Ectodermal cell (in vitro differentiated cells): ENCODE data around the gene MMRN1.

ENCODE experiments used
- H3K27ac ChIP-seq: 2 replicates; pipeline ENCODE4 v1.7.0; 2013; ENCODE audit warnings: mild to moderate bottlenecking, low read depth, low read length; ENCODE audit not compliant: insufficient read depth, poor library complexity, severe bottlenecking
- H3K27me3 ChIP-seq: 2 replicates; pipeline ENCODE4 v1.7.0; 2013; ENCODE audit warnings: mild to moderate bottlenecking, low read length; ENCODE audit not compliant: insufficient read depth, control insufficient read depth, poor library complexity, severe bottlenecking
- H3K36me3 ChIP-seq: one replicate; pipeline ENCODE4 v1.7.0; 2013; ENCODE audit warnings: low read length; ENCODE audit not compliant: control insufficient read depth, insufficient read depth
- H3K4me1 ChIP-seq: one replicate; pipeline ENCODE4 v1.7.0; 2013; ENCODE audit warnings: low read length; ENCODE audit not compliant: control insufficient read depth, insufficient read depth
- H3K4me3 ChIP-seq: 2 replicates; pipeline ENCODE4 v1.7.0; 2013; ENCODE audit warnings: low read depth, low read length, control low read depth; ENCODE audit not compliant: insufficient read depth
- H3K9me3 ChIP-seq: 2 replicates; pipeline ENCODE4 v1.7.0; 2013; ENCODE audit warnings: mild to moderate bottlenecking, low read length, moderate library complexity; ENCODE audit not compliant: control insufficient read depth
- WGBS, 2 experiments: methylation state at CpG; one replicate each; pipeline ENCODE4 v1.1.7; 2013; ENCODE audit warnings: missing lambda C conversion rate in 2 of 2; 5-methylcytosine and 5-hydroxymethylcytosine counted together

MMRN1 gene

GRCh38 chr4:89906777-89907521 is 12.3 kb downstream of the MMRN1 start:
- H3K27ac ChIP-seq = peak overlapping the region; percentile 27
- 45% methylated on average over 1 of the region's 1 CpG; no CpG with 5 or more reads in 1 of the 2 experiments for WGBS, 2 experiments
- H3K27me3 ChIP-seq = no peaks in the 10 kb centered on the region

GRCh38 chr4:89909889-89910288 is 15.2 kb downstream of the MMRN1 start:
- 91 to 100% methylated on average over 1 of the region's 1 CpG for WGBS, 2 experiments
- Histone ChIP-seq H3K9me3 (no peaks in the 10 kb centered on the region), H3K27ac (no peak overlapping the region), H3K4me1 (peaks cover 7% of the 10 kb centered on the region), H3K27me3 (no peaks in the 10 kb centered on the region), H3K4me3 (no peak overlapping the region), H3K36me3 (peaks cover 3% of the 10 kb centered on the region)

More at GRCh38 chr4:89906777-89907521, 12.3 kb downstream of the MMRN1 start:
- no peaks in the 10 kb centered on the region for H3K9me3 ChIP-seq
- H3K4me3 ChIP-seq = no peak overlapping the region
- peaks cover 7% of the 10 kb centered on the region for H3K4me1 ChIP-seq
- H3K36me3 ChIP-seq = peaks cover 3% of the 10 kb centered on the region

GRCh38 chr4:89913623-89914022 is 19.0 kb downstream of the MMRN1 start:
- Histone ChIP-seq H3K4me1 (no peaks in the 10 kb centered on the region), H3K36me3 (peaks cover 3% of the 10 kb centered on the region), H3K9me3 (no peaks in the 10 kb centered on the region), H3K4me3 (no peak overlapping the region), H3K27me3 (no peaks in the 10 kb centered on the region), H3K27ac (no peak overlapping the region)
- WGBS, 2 experiments = no CpG with 5 or more reads among the region's 1 CpG

- Histone ChIP-seq H3K27me3 (no peaks in the 10 kb centered on the region), H3K4me1 (no peaks in the 10 kb centered on the region), H3K27ac (no peak overlapping the region), H3K36me3 (peaks cover 1% of the 10 kb centered on the region), H3K4me3 (no peak overlapping the region), H3K9me3 (no peaks in the 10 kb centered on the region)
- 91 to 96% methylated on average over 1 of the region's 1 CpG for WGBS, 2 experiments
Observed at GRCh38 chr4:89914609-89915550, 20.2 kb downstream of the MMRN1 start.

GRCh38 chr4:89915937-89916336 is 21.3 kb downstream of the MMRN1 start:
- no peaks in the 10 kb centered on the region for H3K9me3 ChIP-seq
- H3K4me1 ChIP-seq = no peaks in the 10 kb centered on the region
- H3K36me3 ChIP-seq = no peaks in the 10 kb centered on the region
- H3K4me3 ChIP-seq = no peak overlapping the region
- no peak overlapping the region for H3K27ac ChIP-seq
- H3K27me3 ChIP-seq = no peaks in the 10 kb centered on the region
- WGBS, 2 experiments = 61 to 75% methylated on average over 3 of the region's 3 CpGs

- H3K4me1 ChIP-seq = no peaks in the 10 kb centered on the region
- no peak overlapping the region for H3K4me3 ChIP-seq
- no peaks in the 10 kb centered on the region for H3K27me3 ChIP-seq
- no peak overlapping the region for H3K27ac ChIP-seq
- 87 to 92% methylated on average over 5 of the region's 5 CpGs for WGBS, 2 experiments
- H3K9me3 ChIP-seq = no peaks in the 10 kb centered on the region
- H3K36me3 ChIP-seq = no peaks in the 10 kb centered on the region
Observed at GRCh38 chr4:89922848-89923416, 28.3 kb downstream of the MMRN1 start.

- H3K4me3 ChIP-seq = no peak overlapping the region
- H3K27me3 ChIP-seq = no peaks in the 10 kb centered on the region
- H3K36me3 ChIP-seq = no peaks in the 10 kb centered on the region
- 88 to 94% methylated on average over 3 to 4 of the region's 4 CpGs for WGBS, 2 experiments
- no peaks in the 10 kb centered on the region for H3K4me1 ChIP-seq
- no peak overlapping the region for H3K27ac ChIP-seq
- peaks cover 3% of the 10 kb centered on the region for H3K9me3 ChIP-seq
Observed at GRCh38 chr4:89928838-89929237, 34.2 kb downstream of the MMRN1 start.

GRCh38 chr4:89929425-89930159 is 34.9 kb downstream of the MMRN1 start:
- WGBS, 2 experiments = 91 to 94% methylated on average over 2 to 3 of the region's 4 CpGs
- Histone ChIP-seq H3K36me3 (no peaks in the 10 kb centered on the region), H3K27me3 (no peaks in the 10 kb centered on the region), H3K4me1 (no peaks in the 10 kb centered on the region), H3K9me3 (peaks cover 3% of the 10 kb centered on the region), H3K27ac (no peak overlapping the region), H3K4me3 (no peak overlapping the region)

- Histone ChIP-seq H3K4me3 (no peak overlapping the region), H3K27me3 (no peaks in the 10 kb centered on the region), H3K27ac (no peak overlapping the region), H3K9me3 (no peaks in the 10 kb centered on the region), H3K4me1 (no peaks in the 10 kb centered on the region), H3K36me3 (no peaks in the 10 kb centered on the region)
- WGBS, 2 experiments = 97 to 98% methylated on average over 2 of the region's 2 CpGs
Observed at GRCh38 chr4:89939546-89939945, 44.9 kb downstream of the MMRN1 start.
